ENCODE measurements around the gene EYA2.
"Not testable (repeated sequence)": the region's sequence is repeated elsewhere in the genome, so short reads cannot be mapped to it uniquely, and the experiment has no call there.

EYA2 gene

DNA sequence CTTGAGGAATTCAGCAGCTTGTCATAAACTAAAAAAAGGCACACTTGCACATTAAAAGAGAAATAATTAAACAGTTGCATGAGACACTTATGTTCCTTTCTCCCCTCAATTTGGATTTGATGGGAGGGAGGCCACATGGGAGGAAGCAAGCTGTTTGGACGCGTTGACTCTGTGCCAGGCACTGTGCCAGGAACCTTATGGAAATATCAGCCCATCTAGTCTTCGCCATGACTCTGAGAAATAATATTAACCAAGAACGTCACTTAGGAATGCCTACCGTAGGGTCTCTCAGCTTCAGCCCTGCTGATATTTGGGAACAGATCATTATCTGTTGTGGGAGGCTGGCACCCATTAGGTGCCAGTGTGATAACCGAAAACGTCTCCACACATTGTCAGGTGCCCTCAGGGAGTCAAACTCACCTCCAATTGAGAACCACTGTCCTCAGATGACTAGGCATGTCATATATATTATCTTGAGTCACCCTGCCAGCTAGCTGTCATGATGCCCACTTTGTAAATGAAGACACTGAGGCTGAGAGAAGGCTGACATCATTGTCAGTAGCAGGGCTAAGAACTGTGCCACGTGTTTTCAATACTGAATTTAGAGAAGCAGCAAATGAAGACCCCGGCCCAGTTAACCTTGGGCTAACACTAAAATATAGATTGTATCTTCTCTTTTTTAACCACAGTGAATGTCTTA lies 36.1 kb downstream of the EYA2 start:
- no peak for DNase-seq (ENCODE audit: low read depth in 2 of 2)

DNA sequence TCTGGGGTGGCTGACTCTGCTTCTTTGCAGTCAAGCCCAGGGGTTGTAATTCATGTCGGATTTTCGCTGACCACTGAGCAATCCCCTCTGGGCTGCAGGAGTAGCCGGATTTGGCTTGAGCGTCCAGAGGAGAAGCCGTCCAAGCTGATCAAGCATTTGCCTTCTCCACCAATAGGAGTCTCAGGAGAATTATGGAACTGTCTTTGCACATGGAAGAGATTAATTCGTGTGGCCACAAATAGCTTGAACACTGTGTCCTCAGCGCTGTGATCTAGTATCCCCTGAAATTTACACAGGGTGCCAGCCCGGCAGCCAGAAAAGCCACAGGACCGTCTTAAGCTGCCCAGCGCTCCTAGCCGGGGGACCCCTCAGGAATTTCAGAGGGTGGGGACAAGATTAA lies 37.1 kb downstream of the EYA2 start:
- DNase-seq (ENCODE audit: low read depth in 2 of 2): no peak

DNA sequence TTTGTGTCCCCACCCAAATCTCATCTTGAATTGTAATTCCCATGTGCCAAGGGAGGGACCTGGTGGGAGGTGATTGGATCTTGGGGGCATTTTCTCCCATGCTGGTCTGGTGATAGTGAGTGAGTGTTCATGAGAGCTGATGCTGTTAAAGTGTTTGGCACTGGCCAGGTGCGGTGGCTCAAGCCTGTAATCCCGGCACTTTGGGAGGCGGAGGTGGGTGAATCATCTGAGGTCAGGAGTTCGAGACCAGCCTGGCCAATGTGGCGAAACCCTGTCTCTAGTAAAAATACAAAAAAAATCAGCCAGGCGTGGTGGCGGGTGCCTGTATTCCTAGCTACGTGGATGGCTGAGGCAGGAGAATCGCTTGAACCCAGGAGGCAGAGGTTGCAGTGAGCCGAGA lies 37.8 kb downstream of the EYA2 start:
- DNase-seq (ENCODE audit: low read depth in 2 of 2): not testable (repeated sequence)

DNA sequence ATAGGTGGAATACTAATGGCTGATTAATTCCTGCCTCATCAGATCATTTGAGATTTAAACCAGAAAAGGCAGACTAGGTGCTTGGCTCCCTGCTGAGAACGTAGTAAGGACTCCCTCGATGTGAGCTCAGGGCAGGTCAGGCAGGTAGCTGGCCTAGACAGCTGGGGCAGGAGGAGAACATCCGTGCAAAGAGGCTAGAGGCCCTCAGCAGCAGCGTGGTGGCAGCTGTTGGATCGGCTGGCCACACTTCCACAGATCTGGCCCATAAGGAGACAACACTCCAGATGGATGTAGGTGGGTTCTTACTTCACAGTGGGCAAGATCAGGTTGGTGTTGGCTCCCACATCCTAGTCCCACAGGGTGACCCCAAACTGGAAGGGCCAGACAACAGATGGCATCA lies 38.5 kb downstream of the EYA2 start:
- no peak for DNase-seq (ENCODE audit: low read depth in 2 of 2)

DNA sequence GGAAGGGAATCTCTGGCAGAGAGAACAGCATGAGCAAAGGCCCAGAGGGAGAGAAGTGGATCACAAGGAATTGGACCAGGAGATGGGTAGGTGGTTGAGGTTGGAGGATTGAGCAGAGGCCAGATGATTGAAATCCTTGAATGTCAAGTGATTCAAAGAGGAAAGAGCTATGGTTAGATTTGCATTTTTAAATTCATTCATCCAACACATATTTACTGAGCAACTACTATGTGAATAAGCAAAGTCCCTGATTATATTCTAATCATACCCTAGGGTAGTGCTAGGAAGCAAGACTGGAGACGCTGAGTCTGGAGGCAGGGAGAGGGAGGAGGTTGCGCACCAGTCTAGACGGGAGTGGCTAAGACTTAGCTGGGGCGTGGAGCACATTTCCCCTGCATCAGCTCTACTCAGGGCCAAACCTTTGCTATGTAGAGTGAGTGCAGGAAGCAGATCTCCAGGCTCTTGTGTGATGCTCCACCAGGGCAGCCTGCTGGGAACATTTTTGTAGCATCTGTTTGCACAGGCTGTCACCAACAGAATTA lies 40.2 kb downstream of the EYA2 start:
- DNase-seq (ENCODE audit: low read depth in 2 of 2): no peak

DNA sequence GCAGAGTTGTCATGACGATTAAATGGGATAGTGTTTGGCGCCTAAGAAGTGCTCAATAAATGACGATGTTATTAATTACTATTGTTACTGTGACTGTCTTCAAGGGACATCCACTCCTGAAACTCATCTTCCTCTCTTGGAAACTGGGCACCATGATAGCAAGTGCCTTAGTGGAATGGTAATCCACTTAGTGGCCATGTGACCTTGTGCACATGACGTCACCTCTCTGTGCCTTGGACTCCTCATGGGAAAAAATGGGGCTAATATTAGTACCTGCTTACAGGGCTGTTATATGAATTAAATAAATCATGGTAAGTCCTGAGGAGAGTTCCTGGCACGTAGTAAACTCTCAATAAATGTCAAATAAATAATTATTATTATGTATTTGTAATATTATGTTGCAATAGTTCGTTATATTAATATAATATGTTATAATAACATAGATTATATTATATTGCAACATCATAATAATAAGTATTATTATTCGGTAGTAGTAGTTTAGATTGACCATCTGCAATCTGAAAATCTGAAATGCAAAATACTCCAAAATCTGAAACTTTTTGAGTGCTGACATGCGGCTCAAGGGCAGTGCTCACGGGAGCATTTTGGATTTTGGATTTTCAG lies 40.9 kb downstream of the EYA2 start:
- no peak for DNase-seq (ENCODE audit: low read depth in 2 of 2)

DNA sequence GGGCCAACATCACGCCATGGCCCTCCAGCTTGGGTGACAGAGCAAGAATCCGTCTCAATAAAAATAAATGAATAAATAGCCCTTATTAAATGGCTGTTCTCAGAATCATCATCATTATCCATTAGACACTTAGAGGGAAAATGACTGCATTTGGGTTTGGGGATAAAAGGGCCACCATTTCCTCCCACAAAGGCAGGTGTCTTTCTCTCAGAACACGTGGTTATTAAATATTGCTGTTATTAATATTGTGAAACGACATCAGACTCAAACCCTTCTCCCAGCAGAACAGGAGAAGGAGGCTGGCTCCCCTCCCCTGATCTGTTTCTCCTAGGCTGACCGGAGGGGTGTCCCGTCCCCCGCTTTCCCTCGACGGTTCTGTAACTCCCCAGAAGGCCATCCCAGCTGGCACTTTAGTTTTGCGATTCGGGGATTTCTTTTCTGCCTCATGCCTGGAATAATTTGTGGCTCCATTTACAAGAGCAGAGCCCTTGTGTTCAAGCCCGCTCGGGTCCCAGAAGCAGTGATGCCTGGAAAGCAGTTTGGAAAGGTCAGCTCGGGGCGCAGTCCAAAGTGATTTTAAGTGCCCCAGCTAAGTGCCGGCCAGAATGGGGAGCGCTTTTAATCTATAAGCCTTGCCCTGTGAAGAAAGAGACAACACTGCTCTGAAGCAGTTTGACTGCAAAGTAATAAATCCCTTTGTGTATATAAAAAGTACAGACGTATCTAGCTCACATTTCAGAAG lies 41.9 kb downstream of the EYA2 start:
- no peak for DNase-seq (ENCODE audit: low read depth in 2 of 2)

DNA sequence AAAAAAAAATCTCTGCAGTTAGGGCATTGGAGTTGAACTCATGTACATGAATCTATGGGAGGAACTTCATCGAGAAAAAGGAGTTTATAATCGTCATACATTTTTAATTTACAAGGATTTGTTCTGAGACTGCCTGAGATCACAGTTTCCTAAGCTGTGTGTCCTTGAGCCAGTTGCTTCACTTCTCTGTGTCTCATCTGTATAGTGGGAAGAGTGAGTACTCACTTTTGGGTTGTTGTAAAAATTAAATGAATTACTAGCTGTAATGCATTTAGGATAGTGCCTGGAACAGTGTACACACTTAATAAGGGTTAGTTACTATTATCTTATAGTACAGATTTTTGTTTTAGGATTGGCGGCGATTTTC lies 42.5 kb downstream of the EYA2 start:
- DNase-seq (ENCODE audit: low read depth in 2 of 2): no peak

DNA sequence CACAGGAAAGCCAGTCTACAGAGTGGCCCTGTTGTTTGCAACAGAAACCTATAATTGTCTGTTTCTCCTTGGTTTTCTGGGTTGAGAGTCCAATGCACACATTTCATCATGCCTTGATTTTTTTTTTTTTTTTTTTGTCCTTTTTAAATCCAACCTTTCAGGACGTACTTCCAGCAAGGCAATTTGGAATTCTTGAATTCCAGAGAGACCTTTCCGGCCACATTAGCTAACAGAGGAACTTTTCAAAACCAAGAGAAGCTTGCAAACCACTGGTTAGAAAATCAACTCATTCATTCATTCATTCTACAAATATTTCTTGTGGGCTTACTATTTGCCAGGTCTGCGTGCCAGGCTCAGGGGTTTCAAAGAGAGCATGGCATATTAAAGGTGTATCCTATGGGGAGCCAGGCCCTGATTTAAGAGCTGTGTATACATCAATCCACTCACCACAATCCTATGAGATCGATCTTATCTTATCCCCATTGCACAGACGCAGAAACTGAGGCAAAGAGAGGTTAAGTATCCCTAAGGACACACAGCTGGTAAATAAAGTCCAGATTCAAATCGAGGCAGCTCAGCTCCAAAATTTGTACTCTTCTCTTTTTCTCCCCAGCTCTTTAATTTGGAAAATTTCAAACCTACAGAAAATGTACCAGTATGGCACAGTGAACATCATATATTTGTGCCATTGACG lies 43.0 kb downstream of the EYA2 start:
- no peak for DNase-seq (ENCODE audit: low read depth in 2 of 2)

DNA sequence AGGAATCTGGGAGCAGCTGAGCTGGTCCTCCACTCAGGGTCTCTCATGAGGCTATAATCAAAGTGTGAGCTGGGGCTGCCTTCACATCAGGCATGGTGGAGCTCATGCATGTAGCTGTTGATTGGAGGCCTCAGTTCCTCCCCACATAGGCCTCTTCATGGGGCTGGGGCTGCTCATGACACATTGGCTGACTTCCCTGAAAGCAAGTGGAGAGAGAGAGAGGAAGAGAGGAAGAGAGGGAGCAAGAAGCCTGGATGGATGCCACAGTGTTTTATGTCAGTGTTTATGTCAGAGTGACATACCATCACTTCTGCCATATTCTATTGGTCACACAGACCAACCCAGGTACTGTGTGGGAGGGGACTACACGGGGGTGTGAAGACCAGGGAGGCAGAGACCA lies 43.8 kb downstream of the EYA2 start:
- DNase-seq (ENCODE audit: low read depth in 2 of 2): no peak

DNA sequence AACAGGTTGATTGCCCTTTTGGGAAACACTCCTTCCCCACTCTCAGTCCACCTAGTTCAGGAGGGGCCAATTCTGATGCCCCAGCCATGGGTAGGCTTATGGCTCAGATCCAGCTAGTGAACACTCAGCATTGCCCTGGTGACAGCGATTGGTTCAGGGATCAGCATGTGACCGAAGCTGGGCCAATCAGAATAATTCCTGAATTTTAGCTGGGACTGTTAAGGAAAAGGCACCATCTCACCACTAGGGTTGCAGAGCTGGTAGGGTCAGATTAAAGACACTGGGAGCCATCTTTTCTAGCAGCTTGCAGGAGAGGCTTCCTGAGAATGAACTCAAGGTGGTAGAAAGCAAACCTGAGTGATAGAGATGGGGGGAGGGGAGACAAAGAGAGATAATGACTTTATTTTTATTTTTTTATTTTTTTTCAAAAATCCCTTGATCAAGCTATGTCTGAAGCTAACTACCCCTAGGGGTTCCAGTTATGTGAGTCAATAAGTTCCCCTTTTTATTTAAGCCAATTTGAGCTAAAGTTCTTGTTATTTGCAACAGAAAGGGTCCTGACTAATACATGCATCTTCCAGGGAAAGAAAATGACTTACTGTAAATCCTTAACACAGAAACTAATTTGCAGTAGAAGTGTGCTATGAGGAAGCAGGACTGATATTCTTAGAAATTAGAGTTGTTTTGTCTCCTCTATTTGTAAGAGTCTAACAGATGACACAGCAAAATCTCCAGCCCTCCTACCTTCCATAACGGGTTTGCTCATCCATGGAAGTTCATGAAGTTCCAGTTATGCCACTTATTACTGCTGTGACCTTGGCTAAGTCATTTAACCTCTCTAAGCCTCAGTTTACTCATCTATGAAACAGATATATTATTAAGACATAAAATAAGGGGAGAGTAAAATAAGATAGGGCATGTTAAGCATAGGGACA lies 44.7 kb downstream of the EYA2 start:
- DNase-seq (ENCODE audit: low read depth in 2 of 2): no peak

DNA sequence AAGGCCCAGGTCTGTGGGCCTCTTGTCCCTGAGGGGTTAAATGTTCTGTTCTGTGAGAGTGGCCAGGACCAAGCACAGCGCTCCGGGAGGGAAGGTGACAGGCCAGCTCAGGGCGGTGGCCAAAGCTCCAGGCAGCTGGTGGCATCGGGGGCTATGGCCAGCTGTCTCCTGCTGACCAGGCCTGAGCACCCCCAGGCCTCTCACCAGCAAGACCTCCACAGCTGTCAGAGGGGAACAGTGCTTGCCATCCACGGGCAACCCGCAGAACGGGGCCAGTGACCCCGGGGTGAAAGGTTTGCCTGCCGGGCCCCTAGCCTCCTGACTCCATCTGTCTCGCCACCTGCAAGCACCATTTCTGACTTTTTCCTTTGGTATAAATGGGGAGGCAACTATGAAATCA lies 46.0 kb downstream of the EYA2 start:
- DNase-seq (ENCODE audit: low read depth in 2 of 2): no peak

DNA sequence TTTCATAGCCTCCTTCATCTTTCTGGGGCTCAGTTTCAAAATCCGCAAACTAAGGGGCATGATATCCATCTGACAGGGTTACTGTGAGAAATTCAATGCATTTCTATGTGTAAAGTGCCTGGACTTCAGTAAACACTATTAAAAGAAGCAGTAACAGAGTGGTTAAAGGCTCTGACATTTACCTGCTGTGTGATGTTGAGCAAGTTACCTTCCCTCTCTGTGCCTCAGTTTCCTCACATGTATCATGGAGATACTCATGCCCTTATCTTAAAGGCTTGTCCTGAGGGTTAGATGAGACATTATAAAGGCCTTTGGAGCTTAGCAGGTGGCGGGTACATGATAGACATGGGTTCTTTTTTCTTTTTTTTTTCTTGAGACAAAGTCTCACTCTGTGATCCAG lies 46.8 kb downstream of the EYA2 start:
- DNase-seq (ENCODE audit: low read depth in 2 of 2): no peak

DNA sequence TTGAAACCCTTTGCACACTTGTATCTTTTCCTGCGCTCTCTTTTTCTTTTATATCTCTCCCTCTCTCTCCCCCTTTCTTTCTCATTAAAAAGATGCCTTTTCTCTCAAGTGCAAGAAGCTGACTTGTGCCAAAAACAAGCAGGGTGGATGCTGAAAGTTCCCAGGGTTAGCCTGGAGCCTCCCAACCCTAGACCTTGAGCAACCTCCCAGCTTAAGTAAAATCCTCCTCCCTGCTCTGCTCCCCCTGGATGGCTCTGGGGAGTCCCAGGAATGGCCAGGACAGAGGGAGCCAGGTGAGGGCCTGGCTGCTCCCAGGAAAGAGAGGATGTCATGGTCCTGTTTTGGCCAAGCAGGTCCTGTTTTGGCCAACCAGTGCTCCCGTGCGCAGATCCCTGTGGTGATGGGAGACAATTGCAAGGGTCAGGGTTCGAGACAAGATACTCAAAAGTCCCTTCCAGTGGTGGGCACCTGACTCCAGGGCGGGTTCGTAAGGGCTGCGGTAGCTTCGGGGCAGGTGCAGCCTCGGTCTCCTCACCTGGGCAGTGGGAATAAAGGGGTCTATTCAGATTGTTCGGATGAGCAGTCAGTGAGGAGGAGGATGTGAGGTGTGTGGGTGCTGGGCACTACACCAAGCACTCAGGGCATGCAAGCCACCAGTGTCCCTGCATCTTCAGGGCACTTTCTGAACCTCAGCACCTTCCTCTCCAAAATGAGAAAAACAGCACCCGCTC lies 49.4 kb downstream of the EYA2 start:
- DNase-seq (ENCODE audit: low read depth in 2 of 2): no peak

DNA sequence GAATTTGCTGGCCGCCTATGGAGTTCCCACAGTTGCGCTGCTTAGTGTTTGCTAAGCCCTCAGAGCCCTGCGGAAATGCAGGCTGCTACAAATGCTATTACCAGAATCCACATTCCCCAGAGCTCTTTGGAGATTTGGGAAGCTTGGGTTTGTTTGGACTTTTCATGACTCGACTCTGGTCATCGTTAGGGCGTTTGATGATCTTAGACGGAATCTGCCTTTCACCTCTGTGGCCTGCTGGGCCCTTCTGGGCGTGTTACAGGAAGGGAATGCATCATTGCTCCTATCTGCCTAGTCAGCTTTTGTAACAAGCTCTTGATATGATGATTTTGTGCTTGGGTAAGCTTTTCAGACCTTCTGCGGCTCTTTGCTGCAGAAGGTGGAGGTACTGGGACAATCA lies 50.8 kb downstream of the EYA2 start:
- DNase-seq (ENCODE audit: low read depth in 2 of 2): no peak

DNA sequence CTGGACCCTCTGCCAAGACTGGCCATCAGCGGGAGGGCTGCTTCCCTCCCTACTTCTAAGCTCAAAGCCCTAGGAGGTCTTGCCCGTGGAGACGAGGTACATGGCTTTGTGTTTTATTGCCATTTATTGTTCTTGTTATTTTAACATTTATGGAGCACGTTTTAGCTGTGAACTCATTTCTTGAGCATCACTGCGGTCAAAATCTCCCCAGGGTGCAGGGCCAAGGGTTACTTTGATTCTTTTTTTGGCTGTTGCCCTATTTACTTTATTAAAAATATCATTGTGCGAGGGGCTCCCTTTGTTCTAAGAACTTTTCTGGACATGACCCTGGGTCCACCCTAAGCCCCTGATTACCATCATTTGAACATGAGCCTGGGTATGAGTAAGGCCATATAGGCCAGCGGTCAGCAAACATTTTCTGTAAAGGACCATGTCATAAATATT lies 51.6 kb downstream of the EYA2 start:
- no peak for DNase-seq (ENCODE audit: low read depth in 2 of 2)

DNA sequence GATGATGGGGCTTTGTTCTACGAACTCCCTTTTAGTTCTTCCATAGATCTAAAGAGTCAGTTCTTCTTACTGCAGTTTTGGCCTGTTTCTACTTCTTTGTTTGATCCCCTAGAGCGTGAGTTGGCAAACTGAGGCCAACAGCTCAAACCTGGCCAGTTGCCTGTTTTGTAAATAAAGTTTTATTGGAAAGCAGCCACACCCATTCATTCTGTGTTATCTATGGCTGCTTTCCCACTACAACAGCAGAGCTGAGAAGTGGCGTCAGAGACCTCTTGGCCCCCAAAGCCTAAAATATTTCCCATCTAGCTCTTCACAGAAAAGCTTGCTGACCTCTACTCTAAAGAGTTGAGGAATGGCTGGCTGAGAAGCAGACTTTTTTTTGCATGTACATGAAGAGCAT lies 52.2 kb downstream of the EYA2 start:
- DNase-seq (ENCODE audit: low read depth in 2 of 2): no peak

DNA sequence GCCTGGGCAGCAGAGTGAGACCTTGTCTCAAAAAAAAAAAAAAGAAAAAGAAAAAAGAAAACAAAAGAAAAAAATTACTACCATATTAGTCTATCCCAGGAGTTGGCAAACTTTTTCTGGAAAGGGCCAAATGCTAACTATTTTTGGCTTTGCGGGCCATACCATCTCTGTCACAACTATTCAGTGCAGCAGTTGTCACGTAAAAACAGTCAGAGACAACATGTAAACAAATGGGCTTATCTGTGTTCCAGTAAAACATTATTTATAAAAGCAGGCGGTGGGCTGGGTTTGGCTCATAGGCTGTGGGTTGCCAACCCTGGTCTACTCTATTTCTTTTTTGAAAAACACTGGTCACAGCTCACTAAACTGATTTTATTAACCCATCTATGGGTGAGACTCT lies 53.4 kb downstream of the EYA2 start:
- DNase-seq (ENCODE audit: low read depth in 2 of 2): no peak

DNA sequence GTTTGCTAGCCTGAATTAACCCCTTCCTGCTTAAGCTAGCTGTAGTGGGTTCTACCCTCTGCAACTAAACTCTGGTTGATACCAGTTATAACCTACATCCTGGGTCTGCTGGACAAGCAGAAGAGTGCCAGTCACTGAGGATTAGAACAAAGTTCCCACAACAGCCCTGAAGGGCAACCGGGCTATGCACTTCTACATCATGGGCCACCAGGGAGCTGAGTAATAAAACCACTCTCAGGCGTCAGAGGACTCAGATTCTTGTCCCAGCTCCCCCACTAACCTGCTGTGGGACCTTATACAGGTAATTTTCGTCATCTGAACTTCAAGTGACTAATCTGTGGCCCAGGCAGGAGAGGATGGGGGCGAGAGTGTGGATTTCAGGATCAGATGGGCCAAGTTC lies 56.8 kb downstream of the EYA2 start:
- DNase-seq (ENCODE audit: low read depth in 2 of 2): no peak

DNA sequence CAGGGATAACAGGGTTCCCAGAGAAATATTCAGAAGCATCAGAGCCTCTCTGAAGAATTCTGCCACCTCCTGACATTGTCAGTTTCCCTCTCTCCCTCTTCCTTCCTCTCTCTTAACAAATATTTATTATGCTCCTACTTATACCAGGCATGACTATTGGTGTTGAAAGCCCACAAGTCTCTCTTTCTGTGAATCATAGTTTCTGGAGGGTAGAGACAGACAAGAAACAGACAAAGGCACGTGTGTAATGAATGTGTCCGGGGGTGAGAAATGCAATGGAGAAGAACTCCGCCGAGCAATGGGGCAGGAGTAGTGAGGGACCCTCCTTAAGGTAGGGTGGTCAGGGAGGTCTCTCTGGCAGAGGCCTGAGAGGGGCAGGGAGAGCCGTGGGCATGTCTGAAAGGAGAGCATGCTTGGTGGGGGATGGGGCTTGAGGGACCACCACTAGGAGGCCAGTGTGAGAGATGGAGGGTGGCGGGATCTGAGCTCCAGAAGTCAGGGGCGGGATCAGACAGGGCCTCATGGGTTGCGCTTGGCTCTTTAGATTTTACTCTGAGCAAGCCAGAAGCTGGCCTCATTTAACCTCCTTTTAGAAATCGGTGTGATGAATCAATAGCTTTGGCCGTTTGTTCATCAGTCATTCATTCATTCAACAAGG lies 57.3 kb downstream of the EYA2 start:
- no peak for DNase-seq (ENCODE audit: low read depth in 2 of 2)
